OCI-LY1 (cell line): ENCODE results near the gene CCNL2.
"Not testable (repeated sequence)": the region's sequence is repeated elsewhere in the genome, so short reads cannot be mapped to it uniquely, and the experiment has no call there.

ENCODE experiments used
- H2AFZ ChIP-seq: fragments of 200-600 bp; sonication (generic), shearing (Covaris generic); 2 replicates; pipeline ENCODE4 v1.6.0; 2014; ENCODE audit warnings: antibody characterized with exemption, mild to moderate bottlenecking, low read length
- H3F3A ChIP-seq: fragments of 200-600 bp; sonication (generic), shearing (Covaris generic); 2 replicates; pipeline ENCODE4 v1.6.0; 2014; ENCODE audit warnings: mild to moderate bottlenecking, antibody characterized with exemption, low read length, moderate library complexity; ENCODE audit not compliant: insufficient read depth
- H3K27ac ChIP-seq: fragments of 200-600 bp; sonication (generic); 2 replicates; pipeline ENCODE4 v1.5.1; 2014; ENCODE audit warnings: low read length, mixed run types, mild to moderate bottlenecking, low read depth; ENCODE audit not compliant: poor library complexity, severe bottlenecking
- H3K27me3 ChIP-seq: fragments of 200-600 bp; sonication (generic); 2 replicates; pipeline ENCODE4 v1.6.0; 2014; ENCODE audit warnings: antibody characterized with exemption, mild to moderate bottlenecking, low read length, moderate library complexity; ENCODE audit not compliant: insufficient read depth
- H3K36me3 ChIP-seq: fragments of 200-600 bp; sonication (generic); 2 replicates; pipeline ENCODE4 v1.6.1; 2014; ENCODE audit warnings: mild to moderate bottlenecking, antibody characterized with exemption, low read length, moderate library complexity, mixed read lengths; ENCODE audit not compliant: insufficient read depth
- H3K4me1 ChIP-seq: fragments of 200-600 bp; sonication (generic); 2 replicates; pipeline ENCODE4 v1.5.1; 2014; ENCODE audit warnings: mild to moderate bottlenecking, low read length, moderate library complexity; ENCODE audit not compliant: insufficient read depth, severe bottlenecking
- H3K4me2 ChIP-seq: fragments of 200-600 bp; sonication (generic), shearing (Covaris generic); 2 replicates; pipeline ENCODE4 v1.6.1; 2014; ENCODE audit warnings: low read length
- H3K4me3 ChIP-seq: fragments of 200-600 bp; sonication (generic); 2 replicates; pipeline ENCODE4 v1.5.1; 2014; ENCODE audit warnings: low read length, low read depth, mild to moderate bottlenecking, mixed read lengths; ENCODE audit not compliant: poor library complexity, severe bottlenecking
- H3K79me2 ChIP-seq: fragments of 200-600 bp; shearing (Covaris generic); 2 replicates; pipeline ENCODE4 v1.6.1; 2016; ENCODE audit warnings: mixed run types, low read length, mixed read lengths; ENCODE audit not compliant: insufficient read depth
- H3K9ac ChIP-seq: fragments of 200-600 bp; sonication (generic), shearing (Covaris generic); 2 replicates; pipeline ENCODE4 v1.6.1; 2014; ENCODE audit warnings: mild to moderate bottlenecking, low read length, mixed read lengths
- H3K9me2 ChIP-seq: fragments of 200-600 bp; sonication (generic), shearing (Covaris generic); 2 replicates; pipeline ENCODE4 v1.6.1; 2014; ENCODE audit warnings: low read depth, mild to moderate bottlenecking, low read length, mixed read lengths
- H3K9me3 ChIP-seq: fragments of 200-600 bp; shearing (Covaris generic); 2 replicates; pipeline ENCODE4 v1.6.1; 2014; ENCODE audit warnings: low read length, mixed read lengths
- H4K20me1 ChIP-seq: fragments of 200-600 bp; sonication (generic), shearing (Covaris generic); 2 replicates; pipeline ENCODE4 v1.6.0; 2016; ENCODE audit warnings: mild to moderate bottlenecking, low read length; ENCODE audit not compliant: insufficient read depth
- CTCF ChIP-seq: fragments of 200-600 bp; sonication (generic), shearing (Covaris generic); IDR thresholded peaks from 2 replicates; pipeline ENCODE4 v1.5.1; 2017; ENCODE audit warnings: mild to moderate bottlenecking, antibody characterized with exemption, low read length, moderate library complexity, mixed read lengths
- EZH2 ChIP-seq: fragments of 200-600 bp; sonication (generic), shearing (Covaris generic); IDR thresholded peaks from 2 replicates; pipeline ENCODE4 v1.8.0; 2017; ENCODE audit warnings: borderline replicate concordance, mixed run types, mild to moderate bottlenecking, antibody characterized with exemption, low read length, moderate library complexity, mixed read lengths

The CCNL2 gene

DNA sequence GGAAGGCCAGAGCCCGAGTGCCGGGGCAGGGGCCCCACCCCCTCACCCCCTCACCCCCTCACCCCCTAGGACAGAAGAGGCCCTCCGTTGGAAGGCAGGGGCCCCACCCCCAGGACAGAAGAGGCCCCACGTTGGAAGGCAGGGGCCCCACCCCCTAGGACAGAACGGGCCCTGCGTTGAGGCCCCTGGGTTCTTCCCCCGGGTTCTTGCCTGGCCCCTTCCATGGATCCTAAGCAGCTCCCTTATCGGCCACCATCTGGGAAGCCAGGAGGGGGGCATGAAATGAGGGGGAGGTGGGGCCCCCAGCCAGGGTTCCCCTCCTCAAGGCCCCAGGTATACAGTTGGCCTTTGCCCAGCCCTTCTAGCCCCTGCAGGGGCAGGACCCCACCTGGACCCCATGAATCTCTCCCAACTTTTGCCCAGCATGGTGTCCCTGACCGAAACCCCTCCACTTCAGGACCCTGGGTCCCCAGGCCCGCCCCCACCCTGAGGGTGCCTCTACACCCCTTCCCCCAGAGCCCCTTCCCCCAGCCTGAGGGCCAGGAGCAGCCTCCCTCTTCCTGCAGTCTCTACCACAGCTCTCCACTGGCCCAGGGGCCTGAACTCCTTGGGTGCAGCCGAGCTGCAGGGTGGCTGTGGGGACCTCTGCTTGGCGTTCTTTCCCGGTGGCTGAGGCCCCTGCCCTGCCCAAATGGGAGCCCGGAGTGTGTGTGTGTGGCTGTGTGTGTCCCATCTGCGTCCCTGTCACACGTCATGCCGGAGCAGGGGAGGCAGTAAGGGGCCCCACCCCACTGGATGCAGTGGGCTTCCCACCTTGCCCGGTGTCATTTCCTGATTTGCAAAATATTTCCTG, 32.1 kb upstream of the CCNL2 start:
- Histone ChIP-seq H3K9me2 (no peaks in the 10 kb centered on the region), H3F3A (no peaks in the 10 kb centered on the region), H3K79me2 (no peaks in the 10 kb centered on the region), H3K27ac (no peak overlapping the region), H4K20me1 (no peaks in the 10 kb centered on the region), H3K9ac (no peak overlapping the region), H2AFZ (no peak overlapping the region), H3K4me3 (no peak overlapping the region), H3K9me3 (no peaks in the 10 kb centered on the region), H3K36me3 (no peaks in the 10 kb centered on the region), H3K4me2 (no peak overlapping the region), H3K27me3 (peaks cover 7% of the 10 kb centered on the region; the same call in 1 of the 2 replicates), H3K4me1 (no peaks in the 10 kb centered on the region)
- TF ChIP-seq CTCF, result no peak
- no peak for TF ChIP-seq EZH2

GRCh38 chr1:1430114-1430982, 31.2 kb upstream of the CCNL2 start:
- Histone ChIP-seq H3K27ac (no peak overlapping the region), H3K27me3 (peaks cover 7% of the 10 kb centered on the region; the same call in 1 of the 2 replicates), H3K4me3 (no peak overlapping the region), H3K4me2 (no peak overlapping the region), H3K36me3 (no peaks in the 10 kb centered on the region), H3K4me1 (no peaks in the 10 kb centered on the region), H3K9ac (no peak overlapping the region), H3K79me2 (no peaks in the 10 kb centered on the region), H2AFZ (no peak overlapping the region), H3F3A (no peaks in the 10 kb centered on the region), H3K9me3 (no peaks in the 10 kb centered on the region), H4K20me1 (no peaks in the 10 kb centered on the region), H3K9me2 (no peaks in the 10 kb centered on the region)
- TF ChIP-seq CTCF (no peak), EZH2 (no peak)

GRCh38 chr1:1429671-1430073, 30.5 kb upstream of the CCNL2 start:
- H3F3A ChIP-seq, result no peaks in the 10 kb centered on the region
- no peak overlapping the region for H3K9ac ChIP-seq
- no peak overlapping the region for H3K27ac ChIP-seq
- H3K4me3 ChIP-seq, result no peak overlapping the region
- H3K4me2 ChIP-seq, result no peak overlapping the region
- H3K36me3 ChIP-seq, result no peaks in the 10 kb centered on the region
- no peaks in the 10 kb centered on the region for H4K20me1 ChIP-seq
- no peaks in the 10 kb centered on the region for H3K9me3 ChIP-seq
- no peaks in the 10 kb centered on the region for H3K4me1 ChIP-seq
- H3K79me2 ChIP-seq, result no peaks in the 10 kb centered on the region
- H3K9me2 ChIP-seq, result no peaks in the 10 kb centered on the region
- peaks cover under 1% of the 10 kb centered on the region; the same call in 1 of the 2 replicates for H3K27me3 ChIP-seq
- H2AFZ ChIP-seq, result no peak overlapping the region
- TF ChIP-seq CTCF (no peak), EZH2 (no peak)

DNA sequence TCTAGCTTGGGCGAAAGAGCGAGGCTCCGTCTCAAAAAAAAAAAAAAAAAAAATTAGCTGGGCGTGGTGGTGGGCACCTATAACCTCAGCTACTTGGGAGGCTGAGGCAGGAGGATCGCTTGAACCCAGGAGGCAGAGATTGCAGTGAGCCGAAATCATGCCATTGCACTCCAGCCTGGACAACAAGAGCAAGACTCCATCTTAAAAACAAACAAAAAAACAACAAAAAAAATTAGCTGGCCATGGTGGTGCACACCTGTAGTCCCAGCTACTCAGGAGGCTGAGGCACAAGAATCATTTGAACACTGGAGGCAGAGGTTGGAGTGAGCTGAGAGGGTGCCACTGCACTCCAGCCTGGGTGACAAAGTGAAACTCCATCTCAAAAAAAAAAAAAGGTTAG, 29.8 kb upstream of the CCNL2 start:
- H3K27me3 ChIP-seq, H3K36me3 ChIP-seq, H3K4me3 ChIP-seq, H3K4me1 ChIP-seq, H3K27ac ChIP-seq, H2AFZ ChIP-seq, H4K20me1 ChIP-seq, H3K9me2 ChIP-seq, H3K4me2 ChIP-seq, H3K79me2 ChIP-seq, H3F3A ChIP-seq, H3K9me3 ChIP-seq, H3K9ac ChIP-seq: not testable (repeated sequence)
